Stimulated activated CD8-positive, alpha-beta memory T cell treated with anti-CD3 and anti-CD28 coated beads, Interleukin-7, amount 100 ng/mL, for 48 hours (primary cell): Measurements from ENCODE around the gene TNFRSF14.

ENCODE experiments used
- DNase-seq, 2 donors: peaks; one replicate each; pipeline ENCODE4 v3.0.0-alpha.2; 2020; ENCODE audit warnings: low read depth in 1 of 2; ENCODE audit errors: extremely low read depth in 1 of 2

The TNFRSF14 gene

DNA sequence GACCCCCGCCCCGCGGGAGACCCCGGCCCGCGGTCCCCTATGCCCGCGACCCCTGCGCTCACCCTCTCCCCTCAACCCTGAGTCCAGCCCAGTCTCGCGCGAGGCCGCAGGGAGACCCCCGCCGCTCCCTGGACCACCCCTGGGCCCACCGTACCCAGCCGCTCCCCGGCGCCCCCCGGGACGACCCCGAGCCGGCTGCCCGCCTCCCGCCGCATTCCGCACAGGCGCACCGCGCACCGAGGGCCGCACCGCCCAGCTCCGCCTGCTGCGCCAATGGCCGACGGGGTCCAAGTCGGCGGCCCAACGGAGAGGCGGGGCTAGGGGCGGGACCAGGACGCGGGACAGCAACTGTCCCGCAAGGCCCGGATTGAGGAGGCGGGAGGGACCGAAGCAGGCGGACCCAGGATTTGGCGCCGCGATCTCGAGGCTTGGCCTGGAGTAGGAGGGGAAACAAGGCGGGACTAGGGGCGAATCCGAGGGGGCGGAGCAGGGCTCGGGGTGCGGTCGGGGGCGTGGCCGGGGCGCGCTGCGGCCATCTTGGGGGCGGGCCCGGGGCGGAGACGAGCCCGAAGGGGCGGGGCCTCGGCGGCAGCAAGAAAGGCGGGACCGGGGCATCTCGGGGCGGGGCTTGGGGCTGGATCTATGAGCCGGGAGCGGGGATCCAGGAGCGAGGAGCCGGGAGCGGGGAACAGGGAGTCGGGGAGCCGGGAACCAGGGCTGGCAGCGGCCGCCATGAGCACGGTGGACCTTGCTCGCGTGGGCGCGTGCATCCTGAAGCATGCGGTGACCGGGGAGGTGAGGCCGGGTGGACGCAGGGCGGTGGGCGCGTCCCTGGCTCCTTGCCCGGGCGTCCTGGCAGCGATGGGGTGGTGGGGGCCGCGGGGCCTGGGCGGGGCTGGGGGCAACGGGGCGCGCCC lies 30.2 kb downstream of the TNFRSF14 start, which contains the start of gene PRXL2B:
PRXL2B (plus strand) TSS at position 624 of the 917 bp plus-strand sequence; CDS start at position 733, 109 bp downstream.
- peak; percentile 96 for DNase-seq

DNA sequence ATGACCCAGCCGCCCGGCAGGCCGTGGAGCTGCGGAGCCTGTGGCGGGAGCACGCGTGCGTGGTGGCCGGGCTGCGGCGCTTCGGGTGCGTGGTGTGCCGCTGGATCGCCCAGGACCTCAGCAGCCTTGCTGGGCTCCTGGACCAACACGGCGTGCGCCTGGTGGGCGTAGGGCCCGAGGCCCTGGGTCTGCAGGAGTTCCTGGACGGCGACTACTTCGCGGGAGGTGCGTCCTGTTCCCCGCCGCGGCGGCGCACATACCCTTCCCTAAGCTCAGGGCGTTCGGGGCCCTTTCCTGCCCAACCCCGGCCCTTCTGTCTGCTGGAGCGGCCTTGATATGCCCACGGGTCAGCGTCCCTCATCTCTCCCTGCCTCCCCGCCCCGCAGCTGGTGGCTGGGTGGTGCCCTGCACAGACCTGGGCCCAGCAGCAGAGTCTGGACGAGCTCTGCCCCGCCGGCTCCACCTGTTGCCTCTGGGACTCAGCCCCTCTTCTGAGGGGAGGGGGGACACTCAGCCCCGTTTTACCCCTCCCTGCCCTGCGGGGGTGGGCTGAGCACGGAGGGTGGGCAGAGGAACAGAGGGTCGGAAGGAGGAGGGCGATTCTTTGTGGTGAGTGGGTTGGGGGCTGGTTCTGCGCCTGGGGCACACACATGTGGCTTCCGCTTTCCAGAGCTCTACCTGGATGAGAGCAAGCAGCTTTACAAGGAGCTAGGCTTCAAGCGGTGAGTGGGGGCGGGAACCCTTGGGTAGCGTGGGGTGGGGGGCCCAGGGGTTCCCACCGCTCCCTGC lies 31.1 kb downstream of the TNFRSF14 start:
- no peak for DNase-seq

DNA sequence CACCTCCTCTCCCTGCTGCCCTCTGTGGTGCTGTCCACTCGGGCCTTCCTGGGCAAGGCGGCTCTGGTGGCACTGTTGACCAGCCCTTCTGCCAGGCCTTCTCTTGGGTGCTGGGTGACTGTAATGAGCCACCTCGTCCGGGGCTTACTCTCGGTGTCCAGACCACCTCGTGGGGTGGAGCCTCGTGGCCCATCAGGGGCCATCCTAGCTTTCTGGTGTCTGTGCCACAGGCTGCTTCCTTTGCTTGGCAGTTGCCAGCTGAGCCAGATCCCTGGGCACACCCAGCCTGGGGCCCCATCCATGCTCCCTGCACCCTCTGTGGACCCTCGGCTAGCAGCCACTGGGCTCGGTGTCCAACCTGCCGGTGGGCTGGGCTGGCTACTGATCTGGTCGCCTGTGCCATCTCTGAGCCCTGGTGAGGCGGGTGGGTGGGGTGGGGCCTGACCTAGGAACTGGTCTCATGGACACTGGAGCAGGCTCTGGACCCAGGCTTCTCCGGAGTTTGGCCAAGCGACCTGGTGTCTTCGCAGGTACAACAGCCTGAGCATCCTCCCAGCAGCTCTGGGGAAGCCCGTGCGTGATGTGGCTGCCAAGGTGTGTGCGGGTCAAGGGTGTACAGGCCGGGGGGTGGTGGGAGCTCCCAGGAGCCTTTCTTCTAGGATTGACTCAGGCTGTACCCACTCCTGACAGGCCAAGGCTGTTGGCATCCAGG lies 31.8 kb downstream of the TNFRSF14 start:
- DNase-seq, result no peak

DNA sequence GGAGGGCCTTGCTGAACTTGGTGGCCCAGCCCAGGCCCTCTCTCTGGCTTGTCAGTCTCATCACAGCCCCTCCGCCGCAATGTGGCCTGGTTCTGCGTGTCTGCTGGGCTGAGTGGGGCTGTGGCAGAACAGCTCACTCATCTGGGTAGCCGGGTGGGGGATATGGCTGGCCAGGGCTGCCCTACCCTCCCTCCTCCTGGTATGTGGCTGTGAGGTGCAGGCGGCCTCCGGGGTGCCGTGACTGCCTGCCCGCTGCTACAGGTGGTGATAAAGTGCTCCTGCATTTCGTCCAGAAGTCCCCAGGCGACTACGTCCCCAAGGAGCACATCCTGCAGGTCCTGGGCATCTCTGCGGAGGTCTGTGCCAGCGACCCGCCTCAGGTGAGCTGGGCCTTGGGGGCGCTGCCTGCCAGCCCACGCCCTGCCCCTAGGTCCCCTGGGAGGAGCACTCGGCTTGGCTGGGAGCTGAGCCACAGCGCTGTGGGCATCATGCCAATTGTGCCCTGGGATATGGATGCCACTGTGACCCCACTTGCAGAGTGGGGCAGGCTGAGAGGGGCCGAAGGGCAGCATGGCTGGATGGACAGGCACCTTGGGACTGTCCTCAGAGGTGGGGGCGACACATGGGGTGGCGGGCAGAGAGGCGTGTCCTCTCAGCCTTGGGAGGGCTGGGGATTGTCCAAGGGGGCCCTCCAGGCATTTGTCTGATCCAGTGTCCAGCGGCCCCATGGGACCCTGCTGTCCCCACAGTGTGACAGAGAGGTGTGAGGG lies 32.7 kb downstream of the TNFRSF14 start:
- DNase-seq, result no peak

DNA sequence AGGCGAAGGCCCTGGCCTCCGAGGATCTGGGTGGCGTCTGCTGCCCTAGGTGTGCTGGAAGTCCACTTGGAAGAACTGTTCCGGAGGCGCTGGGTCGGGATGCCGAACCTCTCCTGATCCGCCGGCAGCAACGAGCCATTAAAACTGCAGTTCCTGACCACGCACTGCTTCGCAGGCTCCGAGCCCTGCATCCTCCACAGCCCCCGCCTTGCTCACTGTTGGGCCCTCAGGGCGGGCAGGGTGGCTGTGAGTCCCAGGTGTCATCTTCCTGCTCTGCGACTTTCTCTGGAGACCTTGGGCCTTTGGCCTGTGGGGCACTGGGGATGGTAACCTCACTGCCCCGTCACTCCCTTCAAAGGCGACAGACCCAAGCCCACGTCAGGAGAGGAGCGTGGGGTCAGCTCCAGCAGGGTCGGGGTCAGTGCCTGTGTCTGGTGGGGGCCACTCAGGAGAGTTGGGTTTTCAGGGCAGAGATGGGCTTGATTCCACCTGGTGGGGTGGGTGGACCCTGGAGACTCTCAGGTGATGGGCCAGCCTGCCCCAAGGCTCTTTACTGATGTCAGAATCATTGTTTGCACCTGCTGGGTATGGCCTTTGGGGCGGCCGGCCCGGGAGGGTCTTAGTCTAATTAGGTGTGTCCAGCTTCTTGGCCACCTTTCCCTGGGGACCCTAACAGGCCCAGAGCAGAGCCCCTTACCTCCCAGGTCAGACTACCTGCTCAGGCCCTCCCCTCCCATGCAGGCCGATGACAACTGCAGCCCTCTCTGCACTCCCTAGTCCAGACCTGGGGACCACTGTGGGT lies 33.5 kb downstream of the TNFRSF14 start:
- DNase-seq, result no peak

DNA sequence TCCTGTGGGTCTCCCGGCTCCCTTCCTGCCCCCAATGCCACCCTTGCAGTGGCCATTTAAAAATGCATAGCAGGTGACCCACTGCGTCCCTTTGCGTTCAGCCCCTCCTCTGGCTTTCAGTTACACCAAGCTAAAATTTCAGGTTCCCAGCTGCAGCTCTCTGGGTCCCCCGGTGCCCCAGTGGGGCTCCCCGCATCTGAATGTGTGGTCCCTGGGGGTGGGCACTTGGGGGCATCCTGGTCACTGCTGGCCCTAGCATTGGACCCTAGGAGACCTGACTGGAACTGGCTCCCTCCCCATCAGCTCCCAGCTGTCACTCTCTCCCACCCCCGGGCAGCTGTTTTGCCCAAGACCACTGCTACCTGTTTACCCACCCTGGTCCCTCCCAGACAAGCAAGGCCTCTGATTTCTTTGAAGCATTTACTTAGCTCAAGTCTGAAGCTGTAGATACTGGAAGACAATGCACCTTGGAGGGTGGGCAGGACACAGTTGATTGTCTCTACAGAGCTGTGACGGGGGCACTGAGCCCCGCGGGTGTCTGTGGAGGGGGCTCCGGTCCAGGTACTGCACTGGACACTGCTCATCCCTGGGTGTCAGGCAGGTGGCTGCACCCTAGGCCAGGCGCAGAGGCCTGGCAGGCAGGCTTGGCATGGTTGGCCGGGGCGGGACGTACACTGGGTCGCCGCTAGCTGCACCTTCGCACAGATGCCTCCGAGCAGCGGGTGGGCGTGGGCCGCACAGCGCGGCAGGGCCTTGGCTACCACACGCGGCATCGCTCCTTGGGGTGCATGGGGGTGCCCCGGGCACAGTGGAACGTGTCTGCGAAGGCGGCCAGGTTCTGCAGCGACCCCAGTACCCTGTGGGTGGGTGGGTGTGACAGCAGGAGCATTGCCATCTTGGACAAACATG lies 34.3 kb downstream of the TNFRSF14 start:
- DNase-seq, result no peak

DNA sequence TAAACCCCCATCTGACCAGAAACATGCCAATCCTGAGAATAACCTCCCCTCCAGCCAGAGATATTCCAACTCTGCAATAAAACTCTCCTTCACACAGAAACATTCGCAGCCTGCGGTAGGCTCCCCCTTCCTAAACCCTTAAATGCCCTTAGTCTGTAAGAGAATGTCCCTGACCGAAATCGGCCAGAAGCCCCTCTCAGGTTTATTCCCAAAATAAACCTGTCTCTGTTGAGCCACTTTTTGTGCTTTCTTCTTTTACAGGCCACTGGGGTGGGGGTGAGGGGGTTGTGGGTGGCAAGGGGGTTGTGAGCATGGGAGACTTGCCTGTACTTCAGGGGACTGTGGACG lies 35.0 kb downstream of the TNFRSF14 start:
- no peak for DNase-seq

DNA sequence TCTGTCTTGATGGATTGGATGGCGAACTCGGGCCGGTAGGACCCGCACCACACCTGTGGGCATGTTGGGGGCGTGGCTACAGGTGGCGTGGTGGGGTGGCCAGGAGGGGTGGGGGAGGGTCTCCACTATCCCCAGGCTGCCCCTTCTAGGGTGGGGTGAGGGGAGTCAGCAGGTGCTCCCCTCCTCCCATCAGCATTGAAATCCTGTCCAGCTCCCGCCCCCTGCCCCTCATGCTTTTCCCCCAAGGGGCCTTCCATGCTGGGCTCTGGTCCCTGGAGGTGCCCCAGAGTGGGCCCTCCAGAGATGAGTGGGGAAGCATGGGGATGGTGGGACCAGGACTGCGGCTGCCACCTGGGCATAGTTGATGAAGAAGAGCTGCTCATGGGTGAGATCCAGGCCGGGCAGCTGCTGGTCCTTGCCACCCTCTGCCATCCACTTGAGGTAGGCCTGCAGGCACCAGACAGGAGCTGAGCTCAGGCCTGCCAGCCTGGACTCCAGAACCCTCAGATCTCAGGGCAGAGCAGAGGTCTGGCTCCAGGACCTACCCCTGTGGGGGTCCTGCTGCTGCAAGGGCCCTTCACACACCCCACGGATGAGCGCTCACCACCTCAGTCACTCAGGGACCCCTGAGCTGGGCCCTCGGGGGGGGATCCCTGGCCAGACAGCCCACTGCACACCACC lies 35.5 kb downstream of the TNFRSF14 start:
- no peak for DNase-seq

DNA sequence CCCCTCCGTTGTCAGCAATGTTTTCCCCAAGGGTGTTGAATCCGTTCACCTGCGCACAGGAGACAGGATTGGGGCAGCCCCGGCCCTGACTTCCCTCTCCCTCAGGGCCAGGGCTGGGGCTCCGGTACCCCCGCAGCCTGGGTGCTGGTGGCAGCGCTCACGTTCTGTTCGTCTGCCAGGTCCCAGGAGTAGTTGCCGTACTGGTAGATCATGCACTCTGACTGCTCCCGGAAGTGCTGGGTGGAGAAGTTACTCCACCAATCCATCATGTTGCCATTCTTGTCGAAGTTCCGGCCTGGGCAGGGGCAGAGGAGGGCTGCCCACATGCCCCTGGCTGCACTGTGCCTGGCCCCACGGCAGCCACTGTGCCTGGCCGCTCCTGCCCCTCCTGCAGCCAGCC lies 36.5 kb downstream of the TNFRSF14 start:
- no peak for DNase-seq

DNA sequence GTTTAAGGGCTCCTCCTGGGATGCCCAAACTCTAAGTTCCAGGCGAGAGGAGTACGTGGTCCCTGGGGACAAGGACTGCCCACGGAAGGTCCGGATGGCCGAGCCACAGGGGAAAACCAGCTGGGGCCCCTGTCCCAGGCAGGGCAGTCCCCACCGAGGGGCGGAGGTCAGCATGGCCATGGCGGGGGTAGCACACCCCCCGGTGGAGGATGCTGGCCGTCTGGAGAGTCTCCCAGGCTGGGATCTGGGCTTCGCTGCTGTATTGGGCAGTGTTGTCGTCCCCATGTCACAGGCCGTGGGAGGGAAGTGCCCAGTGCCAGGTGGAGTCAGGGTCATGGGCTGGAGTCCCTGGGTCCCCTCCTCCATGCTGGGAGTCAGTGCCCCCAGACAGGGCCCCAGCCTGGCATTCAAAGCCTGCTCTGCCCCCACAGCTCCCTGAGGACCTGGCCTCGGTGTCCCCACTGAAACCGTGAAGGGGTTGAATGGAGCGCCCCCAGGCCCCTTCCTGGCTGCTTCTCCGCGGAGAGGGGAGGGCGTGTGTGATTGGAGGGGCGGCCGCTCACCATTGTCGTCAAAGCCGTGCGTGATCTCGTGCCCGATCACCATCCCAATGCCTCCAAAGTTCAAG lies 37.2 kb downstream of the TNFRSF14 start:
- DNase-seq, result no peak

DNA sequence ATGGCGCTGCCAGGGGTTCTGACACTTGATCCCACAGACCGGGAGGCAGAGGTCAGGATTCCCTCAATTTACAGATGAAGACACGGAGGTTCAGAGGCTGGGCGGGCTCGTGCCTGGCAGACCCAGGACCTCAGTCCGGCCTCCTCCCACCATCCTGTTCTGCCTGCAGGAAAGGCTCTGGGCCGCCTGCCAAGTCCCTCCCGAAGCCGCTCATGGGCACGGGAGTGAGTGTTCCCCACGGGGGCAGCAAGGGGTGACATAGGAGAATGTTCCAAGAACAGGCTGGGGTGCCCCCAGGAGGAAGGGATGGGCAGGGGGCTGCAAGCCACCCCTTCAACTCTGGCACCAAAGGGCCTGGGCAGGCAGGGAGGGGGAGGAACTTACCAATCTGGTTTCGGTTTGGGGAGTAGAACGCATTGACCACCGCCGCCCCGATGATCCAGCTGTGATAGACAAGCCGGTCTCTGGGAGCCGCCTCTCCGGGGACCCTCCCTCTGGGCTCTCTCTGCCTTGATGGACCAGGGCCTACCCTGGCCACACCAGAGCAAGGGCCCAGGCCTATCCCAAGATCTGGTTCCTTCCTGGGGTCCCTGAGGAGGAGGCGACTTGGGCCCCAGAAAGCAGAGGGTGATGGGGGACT lies 38.0 kb downstream of the TNFRSF14 start:
- DNase-seq, result no peak

DNA sequence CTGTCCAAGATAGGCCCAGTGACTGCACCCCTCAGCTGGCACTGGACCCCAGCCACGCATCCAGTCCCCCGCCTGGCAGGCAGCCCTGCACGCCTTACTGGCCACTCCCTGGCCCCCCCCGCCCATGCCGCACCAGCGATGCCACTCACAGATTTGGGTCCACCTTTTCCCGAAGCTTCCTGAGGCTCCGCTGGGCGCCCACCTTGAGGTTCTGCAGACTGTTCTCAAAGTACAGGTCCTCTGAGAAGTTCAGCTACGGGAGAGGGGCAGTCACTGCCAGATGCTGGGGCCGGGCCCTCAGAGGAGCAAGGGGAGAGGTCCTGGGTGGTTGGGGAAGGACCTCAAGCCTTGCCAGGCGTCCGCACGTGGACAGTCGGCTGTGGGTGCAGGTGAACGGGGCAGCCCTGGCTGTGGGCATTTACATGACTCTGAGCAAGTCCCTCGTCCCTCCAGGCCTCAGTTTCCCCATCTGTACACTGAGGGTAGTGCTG lies 38.5 kb downstream of the TNFRSF14 start:
- DNase-seq, result no peak

DNA sequence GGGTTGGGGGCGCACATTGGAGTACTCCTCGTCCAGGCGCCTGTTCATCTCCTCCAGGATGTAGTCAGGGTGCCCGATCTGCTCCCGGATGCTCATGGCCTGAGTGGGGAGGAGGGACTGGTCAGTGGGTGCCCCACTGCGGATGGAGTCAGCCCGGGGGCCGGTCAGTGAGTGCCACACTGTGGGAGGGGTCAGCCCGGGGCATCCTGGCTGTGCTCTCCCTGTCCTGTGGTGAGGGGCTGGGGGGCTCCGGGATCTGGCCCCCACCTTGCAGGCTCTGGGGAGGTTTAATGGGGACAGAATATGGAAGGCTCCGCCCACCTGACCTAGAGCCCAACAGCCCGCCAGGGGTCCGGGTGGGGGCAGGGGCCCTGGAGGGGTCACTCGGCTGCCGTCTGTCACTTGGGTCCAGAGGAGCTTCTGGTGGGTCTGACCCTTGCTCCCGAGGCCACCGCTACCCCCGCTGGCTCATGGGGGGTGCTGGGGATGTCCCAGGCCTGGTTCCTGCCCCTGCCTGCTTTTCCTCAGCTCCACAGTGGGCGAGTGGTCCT lies 39.2 kb downstream of the TNFRSF14 start:
- no peak for DNase-seq

DNA sequence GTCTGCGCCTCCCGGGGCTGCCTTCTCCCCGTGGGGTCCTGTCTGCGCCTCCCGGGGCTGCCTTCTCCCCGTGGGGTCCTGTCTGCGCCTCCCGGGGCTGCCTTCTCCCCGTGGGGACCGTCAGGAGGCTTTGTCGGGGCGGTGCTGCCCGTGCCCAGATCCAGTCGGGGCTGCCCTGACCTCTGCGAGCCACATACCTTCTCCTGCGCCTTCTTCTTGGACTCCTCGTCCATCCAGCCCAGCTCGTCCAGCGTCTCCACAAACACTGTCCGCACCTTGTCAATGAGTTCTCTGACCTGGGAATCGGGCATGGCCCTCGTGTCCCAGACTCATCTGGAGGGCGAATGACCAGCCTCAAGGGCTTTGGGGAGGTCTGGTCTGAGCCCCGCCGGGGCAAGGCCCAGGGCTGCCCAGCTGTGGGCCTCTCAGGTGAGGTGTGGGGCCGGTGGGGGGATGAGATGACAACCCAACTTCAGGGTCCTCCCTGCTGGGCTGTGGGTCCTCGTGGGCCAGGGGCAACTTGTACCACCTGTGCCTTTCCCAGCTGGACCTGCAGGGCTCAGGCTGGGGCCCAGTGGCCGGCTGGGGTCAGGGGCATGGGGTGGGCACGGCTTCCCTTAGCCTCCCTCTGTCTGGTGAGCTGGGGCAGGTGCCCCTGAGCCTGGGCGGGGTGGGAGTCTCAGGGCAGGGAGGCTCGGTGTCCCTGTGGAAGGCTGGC lies 39.8 kb downstream of the TNFRSF14 start:
- no peak for DNase-seq

DNA sequence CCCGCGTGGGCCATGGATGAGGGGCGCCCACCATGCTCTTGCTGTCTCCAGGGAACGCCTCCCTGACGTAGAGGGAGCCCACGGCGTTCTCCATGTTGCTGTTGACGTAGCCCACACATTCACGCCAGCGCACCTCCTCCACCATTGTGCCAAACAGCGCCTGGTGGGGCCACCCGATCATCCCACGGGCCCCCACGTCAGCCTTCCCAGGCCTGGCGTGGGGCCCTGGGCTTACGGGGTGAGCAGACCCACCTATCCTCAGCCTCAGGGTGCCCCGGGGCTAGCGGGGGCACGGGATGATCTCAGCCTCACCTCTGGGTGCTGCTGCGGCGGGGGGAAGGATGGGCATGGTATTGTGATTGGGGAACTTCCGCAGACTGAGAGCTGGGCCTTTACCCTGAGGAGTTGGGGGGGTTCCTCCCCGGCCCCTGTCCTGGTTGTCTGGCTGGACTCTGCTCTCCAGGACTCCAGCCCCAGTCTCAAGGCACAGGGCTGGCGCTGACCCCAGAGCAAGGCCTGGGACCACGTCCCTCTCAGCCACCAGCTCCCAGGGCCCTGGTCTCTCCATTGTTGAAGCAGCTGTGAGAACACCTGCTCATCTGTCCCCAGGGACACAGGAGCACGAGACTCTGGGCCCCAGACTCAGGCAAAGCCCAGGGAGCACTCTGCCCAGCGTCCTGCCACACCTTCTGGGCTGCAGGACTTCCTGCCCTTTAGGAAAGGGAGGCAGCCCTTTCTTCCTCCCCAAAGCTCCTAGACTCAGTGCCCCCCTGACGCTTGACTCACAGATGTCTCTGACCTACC lies 40.6 kb downstream of the TNFRSF14 start:
- DNase-seq, result no peak
